ENCODE results near the gene ARHGAP4.

Gene ARHGAP4

GRCh38 chrX:153861733-153862310, 64.2 kb downstream of the ARHGAP4 start:
- TF ChIP-seq EGR1 (IDR thresholded peaks at IDR 0.05) (no peak), TEAD4 (IDR thresholded peaks at IDR 0.05) (no peak), FOXM1 (IDR thresholded peaks at IDR 0.05; ENCODE audit: borderline replicate concordance, low read depth) (no peak), YY1 (IDR thresholded peaks at IDR 0.05; ENCODE audit: low read depth) (no peak), RAD21 (IDR thresholded peaks at IDR 0.05; ENCODE audit: low read depth) (no peak), NFIC (IDR thresholded peaks at IDR 0.05) (no peak), TAF1 (IDR thresholded peaks at IDR 0.05; ENCODE audit: low read depth) (no peak), REST (IDR thresholded peaks at IDR 0.05; ENCODE audit: low read depth) (no peak), TCF12 (IDR thresholded peaks at IDR 0.05; ENCODE audit: low read depth) (no peak), MAX (IDR thresholded peaks at IDR 0.05) (no peak), EP300 (IDR thresholded peaks at IDR 0.05; ENCODE audit: borderline replicate concordance) (no peak), CEBPB (IDR thresholded peaks at IDR 0.05) (no peak), ZBTB7A (IDR thresholded peaks at IDR 0.05; ENCODE audit: low read depth) (no peak), USF1 (IDR thresholded peaks at IDR 0.05) (no peak), CREB1 (IDR thresholded peaks at IDR 0.05; ENCODE audit: low read depth) (no peak)

- TF ChIP-seq CEBPB (IDR thresholded peaks at IDR 0.05): no peak
- TF ChIP-seq EP300 (IDR thresholded peaks at IDR 0.05; ENCODE audit: borderline replicate concordance): no peak
- TF ChIP-seq CREB1 (IDR thresholded peaks at IDR 0.05; ENCODE audit: low read depth): no peak
- TF ChIP-seq TCF12 (IDR thresholded peaks at IDR 0.05; ENCODE audit: low read depth): no peak
- no peak for TF ChIP-seq TEAD4 (IDR thresholded peaks at IDR 0.05)
- no peak for TF ChIP-seq USF1 (IDR thresholded peaks at IDR 0.05)
- TF ChIP-seq TAF1 (IDR thresholded peaks at IDR 0.05; ENCODE audit: low read depth): no peak
- no peak for TF ChIP-seq EGR1 (IDR thresholded peaks at IDR 0.05)
- TF ChIP-seq REST (IDR thresholded peaks at IDR 0.05; ENCODE audit: low read depth): no peak
- TF ChIP-seq RAD21 (IDR thresholded peaks at IDR 0.05; ENCODE audit: low read depth): no peak
- TF ChIP-seq MAX (IDR thresholded peaks at IDR 0.05): no peak
- no peak for TF ChIP-seq YY1 (IDR thresholded peaks at IDR 0.05; ENCODE audit: low read depth)
- no peak for TF ChIP-seq ZBTB7A (IDR thresholded peaks at IDR 0.05; ENCODE audit: low read depth)
These were observed 64.9 kb downstream of the ARHGAP4 start for GRCh38 chrX:153861151-153861550.
